KBM-7 (cell line): ENCODE data around the gene RAB31.
A peak's percentile ranks its signal among the peaks of the same experiment; 100 is the strongest.

Experiments used
- DNase-seq: peaks from one replicate; pipeline ENCODE4 v3.0.0-alpha.2; 2015
- in situ Hi-C: fragments of 300-500 bp; cut with MboI; formaldehyde crosslinking; loops from 2 replicates; pipeline ENCODE4 v1.14.3; 2020; ENCODE audit warnings: low sequenced_read_pairs, low pct_unique_long_range_greater_than_20kb, mixed read lengths

RAB31 gene

DNA sequence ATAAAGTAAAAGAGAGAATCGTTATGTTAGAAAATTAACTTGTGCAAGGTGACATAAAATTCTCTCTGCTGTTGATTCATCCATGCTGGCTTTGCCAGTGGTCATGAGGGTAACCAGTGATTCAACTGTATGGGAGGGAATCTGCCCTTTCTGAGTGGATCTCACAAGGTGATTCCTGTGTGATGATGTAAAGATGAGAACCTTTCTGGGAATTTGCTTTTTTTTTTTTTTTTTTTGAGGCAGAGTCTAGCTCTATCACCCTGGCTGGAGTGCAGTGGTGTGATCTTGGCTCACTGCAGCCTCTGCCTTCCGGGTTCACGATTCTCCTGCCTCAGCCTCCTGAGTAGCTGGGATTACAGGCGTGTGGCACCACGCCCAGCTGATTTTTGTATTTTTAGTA is 23.3 kb downstream of the RAB31 start:
- in situ Hi-C loops, result no loop called here
- DNase-seq, result no peak

DNA sequence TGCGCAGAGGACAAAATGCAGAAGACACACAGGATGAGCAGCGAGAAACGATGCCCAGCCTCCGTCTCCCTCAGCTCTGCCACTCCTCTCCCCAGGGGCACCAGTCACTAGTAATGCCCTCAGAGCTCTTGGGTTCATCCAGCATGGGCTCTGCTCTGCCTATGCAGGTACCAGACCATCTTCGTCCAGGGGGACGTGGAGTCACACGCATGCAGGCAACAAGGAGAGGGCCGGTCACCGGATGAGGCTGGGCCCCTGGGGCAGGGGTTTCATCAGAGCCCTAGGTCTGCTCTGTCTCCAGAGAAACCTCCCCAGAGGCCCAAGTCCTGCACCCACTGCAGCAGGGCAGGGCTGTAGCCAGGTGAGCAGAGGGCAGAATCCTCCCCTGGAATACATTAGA is 23.9 kb downstream of the RAB31 start:
- no peak for DNase-seq
- in situ Hi-C loops, result no loop called here

DNA sequence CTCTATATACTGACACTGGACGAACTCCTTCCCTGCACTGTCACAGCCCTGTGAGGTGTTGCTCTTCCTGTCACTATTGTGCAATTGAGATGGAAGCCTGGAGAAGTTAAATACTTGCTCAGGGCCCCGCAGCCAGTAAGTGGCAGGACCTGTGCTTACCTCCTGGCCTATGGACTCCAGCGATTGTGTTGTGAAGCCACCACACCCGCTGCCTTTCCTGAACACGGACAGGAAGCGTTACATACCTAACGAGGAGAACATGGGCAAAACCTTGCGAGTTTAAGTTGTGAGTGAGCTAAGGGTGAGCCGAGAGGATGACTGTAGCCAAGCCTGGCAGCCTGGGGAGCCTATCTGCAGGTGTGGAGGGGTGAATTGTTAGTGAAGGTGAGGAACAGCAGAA is 26.1 kb downstream of the RAB31 start:
- in situ Hi-C loops, result no loop called here
- DNase-seq, result peak; percentile 22

DNA sequence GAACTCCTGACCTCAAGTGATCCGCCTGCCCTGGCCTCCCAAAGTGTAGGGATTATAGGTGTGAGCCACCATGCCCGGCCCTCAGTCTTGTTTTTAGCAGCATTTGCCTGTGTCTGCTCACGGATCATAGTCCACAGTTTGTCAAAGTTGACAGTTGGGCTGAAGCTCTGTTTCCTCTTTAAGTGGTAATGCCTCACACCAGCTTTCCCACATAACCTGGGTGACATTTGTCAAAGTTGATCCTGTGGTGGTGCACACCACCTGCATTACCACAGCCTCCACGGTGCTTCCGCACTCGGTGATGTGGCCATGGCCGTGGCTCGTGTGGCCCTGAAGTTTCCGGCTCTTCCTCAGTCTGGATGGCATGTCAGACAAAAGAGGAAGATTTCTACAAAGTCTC is 27.1 kb downstream of the RAB31 start:
- in situ Hi-C loops, result no loop called here

DNA sequence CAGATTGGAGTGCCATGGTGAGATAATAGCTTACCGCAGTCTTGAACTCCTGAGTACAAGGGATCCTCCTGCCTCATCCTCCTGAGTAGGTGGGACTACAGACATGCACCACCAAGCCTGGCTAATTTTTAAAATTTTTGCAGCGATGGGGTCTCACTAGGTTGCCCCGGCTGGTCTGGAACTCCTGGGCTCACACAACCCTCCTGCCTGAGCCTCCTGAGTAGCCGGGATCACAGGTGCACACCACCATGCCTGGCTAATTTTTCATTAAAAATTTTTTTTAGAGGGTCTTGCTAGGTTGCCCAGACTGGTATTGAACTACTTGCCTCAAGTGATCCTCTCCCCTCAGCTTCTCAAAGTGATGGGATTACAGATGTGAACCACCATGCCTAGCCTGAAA is 27.8 kb downstream of the RAB31 start:
- in situ Hi-C loops, result no loop called here
- DNase-seq, result no peak

More for the DNA sequence above, 27.1 kb downstream of the RAB31 start:
- DNase-seq, result peak; percentile 94

DNA sequence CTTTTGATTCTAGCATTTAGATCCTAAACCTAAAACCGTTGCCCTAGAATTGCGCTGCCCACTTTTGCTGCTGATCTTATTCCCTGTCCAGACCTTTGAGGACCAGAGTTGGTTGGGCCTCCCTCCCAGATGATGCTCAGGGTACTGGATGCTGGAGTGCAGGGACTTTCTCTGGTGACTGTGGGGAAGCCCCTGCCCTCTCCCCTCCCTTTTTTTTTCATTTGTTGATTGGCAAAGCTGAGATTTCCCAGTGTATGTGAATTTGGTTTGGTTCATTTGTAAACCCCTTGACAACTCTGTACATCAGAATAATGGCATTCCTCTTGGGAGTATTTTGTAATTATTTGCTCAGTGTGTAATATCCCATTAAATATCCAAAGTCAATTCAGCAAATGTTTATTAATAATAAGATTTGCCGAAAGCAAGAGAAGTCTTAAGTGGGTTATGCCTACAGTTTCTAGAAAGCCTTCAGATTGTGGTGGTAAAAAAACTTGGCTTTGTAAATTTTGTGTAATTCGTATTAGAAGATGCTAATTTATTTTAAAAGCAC is 28.3 kb downstream of the RAB31 start:
- in situ Hi-C loops, result no loop called here
- DNase-seq, result no peak

DNA sequence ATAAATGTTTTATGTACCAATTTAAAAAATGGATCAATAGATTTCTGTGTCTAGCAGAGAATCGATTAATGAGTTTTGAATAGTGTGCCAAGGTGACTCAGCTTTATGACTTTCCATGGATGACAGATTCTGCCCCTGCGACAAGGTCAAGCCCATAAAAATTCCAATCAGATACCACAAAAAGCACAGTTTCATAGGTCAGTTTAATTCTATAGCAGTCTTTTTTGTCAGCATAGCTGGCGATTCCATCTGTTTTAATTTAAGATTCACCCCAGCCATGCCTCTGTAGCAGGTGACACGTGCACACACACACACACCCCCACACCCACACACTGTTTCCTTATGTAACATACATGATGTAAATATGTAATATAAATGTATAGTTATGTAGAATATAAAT is 28.9 kb downstream of the RAB31 start:
- no peak for DNase-seq
- in situ Hi-C loops, result no loop called here

DNA sequence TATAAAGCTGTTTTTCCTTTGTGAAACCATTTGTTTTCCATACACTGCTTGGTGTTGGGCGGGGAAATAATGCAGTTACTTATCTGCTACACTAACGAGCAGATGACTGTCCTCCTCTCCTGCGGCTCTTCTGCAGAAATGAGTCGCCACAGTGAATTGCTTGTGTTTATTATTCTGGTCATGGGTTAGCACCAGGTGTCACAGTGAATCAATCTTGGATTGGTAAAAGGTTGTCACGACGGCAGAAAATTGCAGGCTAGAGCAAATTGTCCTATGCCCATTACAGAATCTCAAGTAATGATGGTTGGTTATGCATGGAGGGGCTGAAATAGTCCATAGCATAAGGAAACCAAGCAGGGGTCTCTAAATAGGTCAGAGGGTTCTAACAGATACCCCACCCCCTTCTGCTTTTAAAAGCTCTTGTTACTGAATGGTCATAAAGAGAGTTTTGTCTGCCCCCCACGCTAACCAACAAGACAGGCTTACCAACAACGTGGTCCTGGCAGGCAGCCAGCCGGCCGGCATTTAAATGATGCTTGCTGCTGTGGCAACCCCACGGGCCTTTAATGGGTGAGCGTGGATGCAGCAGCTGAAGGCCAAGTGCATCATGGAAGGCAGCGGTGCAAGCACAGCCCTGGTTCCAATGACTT is 29.5 kb downstream of the RAB31 start:
- in situ Hi-C loops, result no loop called here
- DNase-seq, result no peak

DNA sequence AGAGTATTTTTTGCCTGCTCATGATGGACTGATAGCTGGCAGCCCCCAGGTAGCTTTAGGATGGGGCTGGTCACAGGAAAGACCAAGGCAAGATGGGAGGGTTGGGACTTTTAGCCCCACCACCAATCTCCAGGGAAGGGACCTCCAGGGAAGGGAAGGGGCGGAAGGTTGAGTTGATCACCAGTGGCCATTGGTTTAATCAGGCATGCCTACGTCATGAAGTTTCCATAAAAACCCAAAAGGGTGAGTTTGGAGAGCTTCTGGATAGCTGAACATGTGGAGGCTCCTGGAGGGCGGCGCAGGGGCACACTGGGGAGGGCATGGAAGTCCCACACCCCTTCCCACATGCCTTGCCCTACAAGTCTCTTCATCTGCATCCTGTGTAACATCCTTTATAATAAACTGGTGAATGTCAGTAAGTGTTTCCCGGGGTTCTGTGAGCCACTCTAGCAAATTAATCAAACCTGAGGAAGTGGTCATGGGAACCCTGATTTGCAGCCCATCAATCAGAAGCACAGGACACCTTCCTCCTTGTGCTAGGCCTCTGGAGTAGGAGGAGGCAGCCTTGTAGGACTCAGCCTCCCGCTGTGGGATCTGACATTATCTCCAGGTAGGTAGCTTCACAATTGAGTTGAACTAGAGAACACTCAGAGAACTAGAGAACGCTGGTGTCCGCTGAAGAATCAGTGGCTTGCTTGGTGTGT is 30.3 kb downstream of the RAB31 start:
- in situ Hi-C loops, result no loop called here
- DNase-seq, result peak; percentile 24

DNA sequence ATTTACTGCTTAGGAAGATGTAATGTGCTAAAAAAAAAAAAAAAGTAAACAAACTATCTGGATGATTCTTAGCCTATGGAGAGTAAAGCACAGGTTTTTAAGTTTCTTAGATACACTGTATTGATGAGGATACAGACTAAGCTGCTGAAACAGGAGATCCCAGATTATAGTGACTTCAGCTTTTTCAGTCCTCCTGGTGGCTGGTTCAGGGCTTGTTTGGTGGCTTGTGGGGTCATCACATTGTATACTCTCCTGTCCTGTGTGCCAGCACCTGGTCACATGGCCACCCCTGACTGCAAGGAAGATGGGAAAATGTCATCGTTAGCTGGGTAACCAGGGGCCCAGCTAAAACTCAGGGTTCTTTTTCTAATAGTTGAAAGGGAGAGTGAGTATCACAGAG is 31.4 kb downstream of the RAB31 start:
- no peak for DNase-seq
- in situ Hi-C loops, result no loop called here

DNA sequence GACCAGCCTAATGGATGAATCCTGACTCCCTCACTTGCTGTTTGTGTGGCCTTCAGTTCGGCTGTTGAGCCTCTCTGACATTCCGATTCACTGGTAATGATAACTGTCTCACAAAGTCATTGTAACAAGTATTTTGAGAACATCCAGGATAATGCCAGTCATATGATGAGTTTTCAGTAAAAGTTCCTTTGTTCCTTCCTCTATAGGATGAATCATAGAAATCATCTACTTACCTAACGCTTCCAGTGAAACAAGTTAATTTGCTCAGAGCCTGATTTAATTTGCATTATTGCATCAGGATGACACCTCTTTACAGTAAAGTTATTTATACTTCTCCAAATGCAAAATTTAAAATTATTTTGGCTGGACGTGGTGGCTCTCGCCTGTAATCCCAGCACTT is 32.0 kb downstream of the RAB31 start:
- DNase-seq, result no peak
- in situ Hi-C loops, result no loop called here

DNA sequence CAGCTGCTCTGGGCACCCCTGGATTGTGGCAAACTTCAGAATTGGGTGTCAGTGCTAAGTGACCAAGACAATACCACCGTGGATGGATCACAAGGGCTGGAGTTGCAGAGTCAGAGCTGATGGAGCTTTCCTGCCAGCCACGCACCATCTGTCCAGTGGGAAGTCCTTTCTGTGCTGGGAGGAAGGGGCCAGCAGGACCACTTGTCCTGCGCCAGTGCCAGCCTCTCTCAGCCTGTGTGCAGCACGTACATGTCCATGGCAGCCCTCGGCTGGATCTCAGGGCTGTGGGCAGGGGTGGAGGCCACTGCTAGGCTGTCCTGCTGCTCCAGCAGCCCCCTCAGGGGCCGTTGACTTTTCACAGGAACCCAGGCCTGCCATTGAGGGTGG is 33.3 kb downstream of the RAB31 start:
- in situ Hi-C loops, result no loop called here
- no peak for DNase-seq

DNA sequence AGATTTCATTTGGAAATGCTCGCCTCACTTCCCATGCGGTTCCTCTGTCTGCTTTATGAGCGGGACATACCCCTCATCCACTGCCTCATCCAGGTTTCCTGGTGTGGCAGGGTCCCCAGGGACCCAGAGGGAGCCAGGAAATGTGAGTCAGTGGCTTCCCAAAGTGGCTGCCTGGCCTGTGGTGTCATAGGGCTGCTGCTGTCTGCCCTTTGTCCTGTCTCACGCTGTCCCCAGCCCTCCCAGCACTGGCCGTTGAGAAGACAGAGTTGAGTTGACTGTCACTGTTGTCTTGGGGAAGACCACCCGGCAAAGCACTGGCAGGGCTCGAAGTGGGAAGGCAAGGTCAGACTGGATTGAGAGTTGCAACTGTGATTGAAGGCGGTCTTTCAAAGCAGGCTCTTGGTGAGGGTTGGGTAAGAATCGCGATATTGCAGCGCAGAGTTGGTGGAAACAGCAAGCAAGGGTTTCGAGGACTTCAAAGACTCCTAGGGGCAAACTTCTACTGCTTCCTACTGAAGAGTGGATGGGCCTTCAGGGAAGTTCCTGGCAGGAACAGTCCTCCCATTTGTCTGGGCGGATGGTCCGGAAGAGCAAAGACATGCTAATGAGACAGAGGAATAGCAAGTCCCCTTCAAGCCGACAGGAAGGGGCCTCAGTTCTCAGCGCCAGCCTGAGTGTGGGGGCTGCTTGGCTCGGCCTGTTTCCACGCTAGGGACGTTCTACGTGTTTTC is 33.9 kb downstream of the RAB31 start:
- DNase-seq, result peak; percentile 52
- in situ Hi-C loops, result no loop called here

DNA sequence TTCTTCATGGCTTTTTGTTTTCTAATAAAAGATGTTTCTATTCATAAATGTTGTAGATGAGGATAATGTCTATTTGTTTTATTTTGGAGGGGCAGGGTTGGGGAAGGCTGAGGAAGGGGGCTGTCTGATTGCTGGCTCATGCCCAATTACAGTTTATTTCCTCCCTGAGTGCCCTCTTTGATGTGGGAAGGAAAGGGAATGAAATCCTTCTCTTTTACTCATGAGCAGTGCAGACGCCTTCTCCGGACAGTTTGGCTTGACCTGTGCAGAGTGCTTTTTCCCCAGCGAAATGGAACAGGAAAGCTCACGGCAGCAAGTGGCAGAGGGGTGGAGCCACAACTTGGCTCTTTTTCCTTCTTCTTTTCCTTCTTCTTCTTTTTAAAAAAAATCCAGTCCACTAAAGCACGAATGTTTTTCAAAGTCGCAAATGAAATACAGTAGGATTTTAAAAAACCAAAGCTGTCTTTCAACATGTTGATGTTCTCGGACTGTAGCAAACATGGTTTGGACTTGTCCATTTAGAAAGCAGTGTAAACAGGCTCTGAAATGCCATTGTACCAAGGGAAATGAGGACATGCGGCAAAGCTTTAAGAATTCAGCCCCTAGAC is 34.5 kb downstream of the RAB31 start:
- peak; percentile 47 for DNase-seq
- in situ Hi-C loops, result no loop called here

DNA sequence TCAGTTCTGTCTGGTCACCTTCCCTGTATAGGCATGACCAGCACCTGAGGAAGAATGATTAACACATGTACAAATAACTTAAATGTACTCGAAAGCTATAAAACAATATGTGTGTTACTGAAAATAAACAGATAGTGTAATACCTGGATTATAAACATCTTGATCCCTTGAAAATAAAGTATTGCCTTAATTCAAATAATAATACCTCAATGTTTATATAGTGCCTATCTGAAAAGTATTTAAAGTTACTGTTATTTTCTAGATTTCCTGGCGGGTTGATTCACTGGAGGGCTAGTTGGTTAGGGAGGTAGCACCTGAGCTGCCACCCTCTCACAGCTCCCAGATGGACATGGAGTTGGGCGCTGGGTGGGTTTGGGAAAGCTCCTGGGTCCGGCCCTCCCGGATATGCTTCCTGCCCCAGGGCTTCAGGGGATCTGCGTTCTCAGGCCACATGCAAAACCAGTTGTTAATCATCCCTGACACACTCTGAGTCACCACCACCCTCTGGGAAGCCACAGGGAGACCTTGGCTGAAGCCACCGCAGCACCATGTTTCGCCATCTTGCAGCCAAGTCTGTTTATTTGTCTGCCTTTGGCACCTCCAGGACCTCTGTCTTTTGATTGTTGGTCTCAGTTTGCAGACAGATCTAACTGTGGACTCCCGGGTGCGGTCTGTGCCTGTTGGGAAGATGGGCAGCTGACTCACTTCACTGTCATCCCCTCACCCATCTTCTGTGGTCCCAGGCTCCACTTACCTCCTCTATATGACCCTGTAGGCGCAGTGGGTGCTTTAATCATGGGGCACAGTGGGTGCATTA is 35.3 kb downstream of the RAB31 start:
- in situ Hi-C loops, result no loop called here
- peak; percentile 45 for DNase-seq

DNA sequence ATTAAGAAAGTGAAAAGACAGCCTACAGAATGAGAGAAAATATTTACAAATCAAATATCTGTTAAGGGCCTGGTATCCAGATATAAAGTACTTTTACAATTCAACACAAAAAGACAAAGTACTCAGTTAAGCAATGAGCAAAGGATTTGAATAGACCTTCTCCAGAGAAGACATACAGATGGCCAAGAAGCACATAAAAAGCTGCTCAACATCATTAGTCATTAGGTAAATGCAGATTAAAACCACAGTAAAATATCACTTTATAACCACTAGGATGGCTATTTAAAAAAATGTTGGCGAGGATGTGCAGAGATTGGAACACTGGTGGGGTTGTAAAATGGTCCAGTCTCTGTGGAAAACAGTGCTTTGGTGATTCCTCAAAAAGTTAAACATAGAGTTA is 38.9 kb downstream of the RAB31 start:
- in situ Hi-C loops, result no loop called here
- DNase-seq, result no peak

DNA sequence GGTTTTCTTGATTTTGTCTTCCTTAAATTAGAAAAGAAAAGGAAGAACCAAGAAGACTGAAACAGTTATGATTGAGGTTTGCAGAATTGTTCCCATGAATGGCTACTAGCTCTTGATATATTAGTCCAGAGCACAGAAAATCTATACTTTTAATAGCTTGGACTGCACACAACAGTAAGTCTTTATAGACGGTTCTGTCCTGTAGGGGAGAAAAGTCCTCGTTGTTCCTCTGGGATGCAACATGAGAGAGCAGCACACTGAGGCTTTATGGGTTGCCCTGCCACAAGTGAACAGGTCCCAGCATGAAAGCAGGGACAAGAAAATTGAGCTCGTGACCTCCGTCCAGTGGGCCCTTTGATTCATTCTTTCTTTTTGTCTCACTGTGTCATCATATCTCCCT is 41.5 kb downstream of the RAB31 start:
- in situ Hi-C loops, result no loop called here
- DNase-seq, result no peak

DNA sequence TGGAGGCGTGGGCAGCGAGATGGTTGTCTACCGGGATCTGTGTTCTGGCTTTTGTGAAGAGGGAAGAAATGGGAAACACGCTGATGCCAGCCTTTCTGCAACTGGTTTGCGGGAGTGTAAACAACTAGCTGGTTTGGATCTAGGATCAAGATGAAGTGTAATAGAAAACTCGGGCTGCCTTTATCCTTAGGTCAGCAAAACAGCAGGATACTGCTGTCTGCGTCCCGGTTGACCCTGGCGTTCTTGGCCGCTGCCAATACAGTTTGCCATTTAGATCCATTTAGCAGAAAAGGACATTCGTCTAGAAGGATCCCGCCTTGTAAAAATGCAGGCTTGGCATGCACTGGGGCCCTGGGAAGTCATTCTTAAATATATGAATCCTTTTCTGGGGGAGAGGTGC is 42.0 kb downstream of the RAB31 start:
- in situ Hi-C loops, result no loop called here
- DNase-seq, result no peak
